Naive thymus-derived CD8-positive, alpha-beta T cell (primary cell): Measurements from ENCODE around the gene SHB. TPM values are rescaled to one million over a fixed set of nuclear protein-coding genes. Genes with fewer than 3 reads are reported as not detected.

Experiments
- ATAC-seq, 2 donors: fragments of 150-1000 bp; cut with Tn5 transposase in 1 of 2; sonication (Bioruptor Pico), chemical (Tn5 transposase) in 1 of 2; 1 replicate in 1 of 2; 2 replicates in 1 of 2; pipeline ENCODE4 v1.10.0; 2021; ENCODE audit warnings: mild to moderate bottlenecking in 2 of 2, moderate library complexity in 2 of 2
- POLR2A ChIA-PET: fragments of 350-600 bp; sonication (Branson Sonifier 250); formaldehyde crosslinking; loops from one replicate; lab custom pipeline; 2021; ENCODE audit warnings: antibody characterized with exemption; lab: Charles Lee
- DNase-seq, 10 donors: peaks; one replicate each; pipeline versions ENCODE4 v3.0.0 to v3.0.0-alpha.2; 2020 to 2022
- H3K27ac Mint-ChIP-seq, 10 donors: one replicate each; pipeline ENCODE4 v1.8.0; 2020 to 2022; ENCODE audit warnings: mild to moderate bottlenecking in 10 of 10, mixed read lengths in 10 of 10, moderate library complexity in 4 of 10, inconsistent platforms in 1 of 10
- H3K27me3 Mint-ChIP-seq, 5 donors: one replicate each; pipeline ENCODE4 v1.8.0; 2021 to 2022; ENCODE audit warnings: mixed read lengths in 5 of 5
- H3K36me3 Mint-ChIP-seq, 3 donors: one replicate each; pipeline ENCODE4 v1.8.0; 2020 to 2022; ENCODE audit warnings: mixed read lengths in 3 of 3, mild to moderate bottlenecking in 2 of 3, inconsistent platforms in 1 of 3
- H3K4me1 Mint-ChIP-seq, 4 donors: one replicate each; pipeline ENCODE4 v1.8.0; 2021 to 2022; ENCODE audit warnings: mixed read lengths in 4 of 4
- H3K4me3 Mint-ChIP-seq, 10 donors: one replicate each; pipeline ENCODE4 v1.8.0; 2020 to 2022; ENCODE audit warnings: mild to moderate bottlenecking in 10 of 10, mixed read lengths in 10 of 10, moderate library complexity in 6 of 10, inconsistent platforms in 1 of 10
- H3K9me3 Mint-ChIP-seq, 9 donors: one replicate each; pipeline ENCODE4 v1.8.0; 2020 to 2022; ENCODE audit warnings: mixed read lengths in 9 of 9, mild to moderate bottlenecking in 3 of 9, inconsistent platforms in 1 of 9, moderate library complexity in 1 of 9
- polyA plus RNA-seq, 3 donors: library from polyadenylated mRNA; unstranded; fragments of 300-500 nt; fragmentation: Illumina TruSeq; gene quantifications; one replicate each; pipeline ENCODE4 v1.2.3, GENCODE V29; 2021
- total RNA-seq, 8 experiments: library from RNA in 2 of 8; stranded (reverse) in 2 of 8; gene quantifications; one replicate each; pipeline ENCODE4 v1.2.3 and lab custom pipeline; 2021 to 2026

SHB gene
- total and polyA plus RNA-seq, 5 experiments from 2014 or later, result 0.20 to 1.2 (median 0.54) TPM

- Mint-ChIP-seq H3K27ac (no peak overlapping the region), H3K9me3 (no peaks in the 10 kb centered on the region), H3K4me1 (peaks cover 0 to 11% (median 6%) of the 10 kb centered on the region in 4 donors), H3K27me3 (peaks cover 0 to 4% (median 0%) of the 10 kb centered on the region in 5 donors), H3K36me3 (no peaks in the 10 kb centered on the region), H3K4me3 (no peak overlapping the region)
- DNase-seq, result peak in 1 of 10 donors; percentile 15
- ATAC-seq, result no peak
- POLR2A ChIA-PET, result interaction anchor here (0.7 kb wide), 1 partner anchor 11 kb away, joined by 4 read pairs; no protein-coding TSS in a partner anchor
Observed at GRCh38 chr9:38042626-38043357, 26.2 kb downstream of the SHB start.

GRCh38 chr9:38041564-38042243 is 27.3 kb downstream of the SHB start:
- DNase-seq (peak in 1 of 10 donors; percentile 4), ATAC-seq (no peak)
- H3K4me1 Mint-ChIP-seq, result peaks cover 0 to 3% (median 0%) of the 10 kb centered on the region in 4 donors
- peaks cover 0 to 4% (median 0%) of the 10 kb centered on the region in 5 donors for H3K27me3 Mint-ChIP-seq
- H3K27ac Mint-ChIP-seq, result peak overlapping the region in 1 of 10 donors; percentile 64
- POLR2A ChIA-PET, result no interaction called here
- no peaks in the 10 kb centered on the region for H3K36me3 Mint-ChIP-seq
- no peak overlapping the region for H3K4me3 Mint-ChIP-seq
- H3K9me3 Mint-ChIP-seq, result no peaks in the 10 kb centered on the region

GRCh38 chr9:38039907-38040682 is 28.9 kb downstream of the SHB start:
- Mint-ChIP-seq H3K4me3 (no peak overlapping the region), H3K9me3 (no peaks in the 10 kb centered on the region), H3K36me3 (no peaks in the 10 kb centered on the region), H3K27me3 (peaks cover 0 to 4% (median 0%) of the 10 kb centered on the region in 5 donors), H3K4me1 (peaks cover 0 to 3% (median 0%) of the 10 kb centered on the region in 4 donors), H3K27ac (no peak overlapping the region)
- DNase-seq, result peak in 1 of 10 donors; percentile 50
- no peak for ATAC-seq
- POLR2A ChIA-PET, result no interaction called here

DNA sequence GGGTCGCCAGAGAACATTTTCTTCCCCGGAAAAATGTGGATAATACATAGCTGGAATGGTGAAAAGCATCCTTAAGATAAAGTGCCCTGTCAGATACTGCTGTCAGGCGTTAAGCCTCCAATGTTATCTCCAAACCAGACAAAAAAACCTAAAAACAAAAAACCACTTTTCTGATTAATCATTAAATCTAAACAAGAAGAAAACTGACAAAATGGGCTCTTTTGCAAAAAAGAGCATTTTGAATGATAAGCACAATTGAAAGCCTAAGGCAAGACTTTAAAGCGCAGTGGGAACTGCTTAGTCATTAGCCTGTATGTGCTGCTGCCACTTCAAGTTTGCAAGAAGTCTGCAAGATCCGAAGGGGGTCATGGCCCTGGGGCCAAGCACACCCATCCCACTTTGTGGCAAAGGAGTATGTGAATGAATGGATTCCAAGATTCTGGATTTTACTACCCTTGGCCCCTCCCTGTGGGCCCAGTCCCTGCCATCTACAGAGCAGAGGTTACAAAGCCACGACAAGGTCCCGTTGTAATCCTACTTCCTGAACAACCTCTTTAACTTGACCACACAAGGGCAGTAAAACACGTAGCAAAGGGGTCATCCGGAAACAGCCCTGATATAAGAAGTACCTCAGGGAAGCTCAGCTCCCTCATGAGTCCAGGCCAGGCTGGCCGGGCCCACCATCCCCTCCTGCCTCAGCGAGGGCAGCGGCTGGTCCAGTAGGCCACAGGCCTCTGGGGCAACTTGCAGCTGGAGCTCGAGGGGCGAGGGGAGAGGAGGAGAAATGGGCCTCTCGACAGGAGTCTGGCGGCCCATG is 29.7 kb downstream of the SHB start:
- ATAC-seq (no peak), DNase-seq (peak in 1 of 10 donors; percentile 35)
- H3K27me3 Mint-ChIP-seq, result peaks cover 0 to 9% (median 0%) of the 10 kb centered on the region in 5 donors
- no peaks in the 10 kb centered on the region for H3K9me3 Mint-ChIP-seq
- POLR2A ChIA-PET, result no interaction called here
- H3K4me1 Mint-ChIP-seq, result peaks cover 0 to 3% (median 0%) of the 10 kb centered on the region in 4 donors
- no peaks in the 10 kb centered on the region for H3K36me3 Mint-ChIP-seq
- no peak overlapping the region for H3K27ac Mint-ChIP-seq
- no peak overlapping the region for H3K4me3 Mint-ChIP-seq

GRCh38 chr9:38038307-38039089 is 30.5 kb downstream of the SHB start:
- ATAC-seq (no peak), DNase-seq (peak in 1 of 10 donors; percentile 55)
- POLR2A ChIA-PET, result no interaction called here
- Mint-ChIP-seq H3K27ac (no peak overlapping the region), H3K36me3 (no peaks in the 10 kb centered on the region), H3K4me1 (peaks cover 0 to 3% (median 0%) of the 10 kb centered on the region in 4 donors), H3K4me3 (no peak overlapping the region), H3K27me3 (peaks cover 0 to 9% (median 0%) of the 10 kb centered on the region in 5 donors), H3K9me3 (no peaks in the 10 kb centered on the region)

- DNase-seq (peak in 1 of 10 donors; percentile 15), ATAC-seq (no peak)
- Mint-ChIP-seq H3K27me3 (peaks cover 0 to 7% (median 0%) of the 10 kb centered on the region in 5 donors), H3K27ac (peak overlapping the region in 1 of 10 donors; percentile 37), H3K9me3 (no peaks in the 10 kb centered on the region), H3K4me1 (peaks cover 0 to 3% (median 0%) of the 10 kb centered on the region in 4 donors), H3K4me3 (no peak overlapping the region), H3K36me3 (no peaks in the 10 kb centered on the region)
- POLR2A ChIA-PET, result no interaction called here
Observed at GRCh38 chr9:38037981-38038306, 31.1 kb downstream of the SHB start.

GRCh38 chr9:38036359-38037084 is 32.5 kb downstream of the SHB start:
- Mint-ChIP-seq H3K36me3 (no peaks in the 10 kb centered on the region), H3K4me1 (peaks cover 0 to 3% (median 0%) of the 10 kb centered on the region in 4 donors), H3K27ac (no peak overlapping the region), H3K27me3 (peaks cover 0 to 7% (median 0%) of the 10 kb centered on the region in 5 donors), H3K4me3 (no peak overlapping the region), H3K9me3 (no peaks in the 10 kb centered on the region)
- DNase-seq (peak in 1 of 10 donors; percentile 26), ATAC-seq (no peak)
- POLR2A ChIA-PET, result no interaction called here

- ATAC-seq, result no peak
- Mint-ChIP-seq H3K27me3 (peaks cover 0 to 7% (median 0%) of the 10 kb centered on the region in 5 donors), H3K27ac (no peak overlapping the region), H3K4me1 (peaks cover 0 to 3% (median 0%) of the 10 kb centered on the region in 4 donors), H3K36me3 (no peaks in the 10 kb centered on the region), H3K4me3 (no peak overlapping the region), H3K9me3 (no peaks in the 10 kb centered on the region)
- POLR2A ChIA-PET, result no interaction called here
- DNase-seq, result peak in 1 of 10 donors; percentile 19
Observed at GRCh38 chr9:38035873-38036272, 33.2 kb downstream of the SHB start.

DNA sequence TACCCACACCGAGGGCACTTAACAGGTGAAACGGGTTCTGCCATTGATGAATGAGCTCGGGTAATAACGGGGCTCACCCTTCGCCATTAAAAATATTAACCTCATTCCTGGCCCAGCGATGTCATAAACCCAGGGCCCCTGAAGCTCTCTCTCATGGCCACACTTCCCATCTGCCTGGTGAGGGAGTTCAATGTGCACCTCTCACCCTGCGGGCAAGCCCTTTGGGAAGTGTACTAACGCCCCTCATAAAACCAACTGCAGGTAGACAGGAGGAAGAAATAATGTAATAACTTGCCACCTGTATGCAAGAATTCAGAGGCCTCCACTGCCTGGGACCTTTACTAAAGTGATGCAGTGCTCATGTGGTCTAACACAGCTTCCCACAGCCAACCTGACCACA is 35.1 kb downstream of the SHB start:
- H3K4me1 Mint-ChIP-seq, result peaks cover 2 to 11% (median 5%) of the 10 kb centered on the region in 4 donors
- ATAC-seq (no peak), DNase-seq (no peak)
- H3K9me3 Mint-ChIP-seq, result no peaks in the 10 kb centered on the region
- no peak overlapping the region for H3K27ac Mint-ChIP-seq
- POLR2A ChIA-PET, result no interaction called here
- H3K4me3 Mint-ChIP-seq, result no peak overlapping the region
- H3K36me3 Mint-ChIP-seq, result no peaks in the 10 kb centered on the region
- peaks cover 0 to 7% (median 0%) of the 10 kb centered on the region in 5 donors for H3K27me3 Mint-ChIP-seq

- H3K27me3 Mint-ChIP-seq, result peaks cover 0 to 7% (median 0%) of the 10 kb centered on the region in 5 donors
- no peak overlapping the region for H3K4me3 Mint-ChIP-seq
- peak overlapping the region in 3 of 10 donors; percentile 22 to 66 (median 53) for H3K27ac Mint-ChIP-seq
- POLR2A ChIA-PET, result no interaction called here
- H3K36me3 Mint-ChIP-seq, result no peaks in the 10 kb centered on the region
- ATAC-seq (no peak), DNase-seq (peak in 1 of 10 donors; percentile 53)
- H3K4me1 Mint-ChIP-seq, result peaks cover 2 to 11% (median 5%) of the 10 kb centered on the region in 4 donors
- H3K9me3 Mint-ChIP-seq, result no peaks in the 10 kb centered on the region
Observed at GRCh38 chr9:38032266-38033110, 36.5 kb downstream of the SHB start.
